ENCODE measurements around the gene CDC42EP5.

DNA sequence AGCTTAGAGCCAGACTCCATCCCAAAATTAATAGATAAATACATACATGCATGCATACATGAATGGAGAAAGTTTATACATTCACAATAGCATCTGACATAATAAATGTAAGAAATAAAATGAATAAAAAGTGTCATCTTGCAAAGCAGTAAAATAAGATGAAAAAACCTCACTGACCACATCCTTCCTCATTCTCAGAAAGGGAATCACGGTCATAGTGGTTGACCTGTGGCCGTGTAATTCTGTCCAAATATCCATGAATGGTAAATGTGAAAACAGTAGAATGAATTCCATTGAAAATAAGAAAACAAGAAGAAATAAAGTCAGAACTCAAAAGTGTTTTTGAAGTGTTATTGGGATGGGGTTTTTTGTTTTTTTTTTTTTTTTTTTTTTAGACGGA, 9.8 kb upstream of the CDC42EP5 start:
- TF ChIP-seq, protein P1, sequence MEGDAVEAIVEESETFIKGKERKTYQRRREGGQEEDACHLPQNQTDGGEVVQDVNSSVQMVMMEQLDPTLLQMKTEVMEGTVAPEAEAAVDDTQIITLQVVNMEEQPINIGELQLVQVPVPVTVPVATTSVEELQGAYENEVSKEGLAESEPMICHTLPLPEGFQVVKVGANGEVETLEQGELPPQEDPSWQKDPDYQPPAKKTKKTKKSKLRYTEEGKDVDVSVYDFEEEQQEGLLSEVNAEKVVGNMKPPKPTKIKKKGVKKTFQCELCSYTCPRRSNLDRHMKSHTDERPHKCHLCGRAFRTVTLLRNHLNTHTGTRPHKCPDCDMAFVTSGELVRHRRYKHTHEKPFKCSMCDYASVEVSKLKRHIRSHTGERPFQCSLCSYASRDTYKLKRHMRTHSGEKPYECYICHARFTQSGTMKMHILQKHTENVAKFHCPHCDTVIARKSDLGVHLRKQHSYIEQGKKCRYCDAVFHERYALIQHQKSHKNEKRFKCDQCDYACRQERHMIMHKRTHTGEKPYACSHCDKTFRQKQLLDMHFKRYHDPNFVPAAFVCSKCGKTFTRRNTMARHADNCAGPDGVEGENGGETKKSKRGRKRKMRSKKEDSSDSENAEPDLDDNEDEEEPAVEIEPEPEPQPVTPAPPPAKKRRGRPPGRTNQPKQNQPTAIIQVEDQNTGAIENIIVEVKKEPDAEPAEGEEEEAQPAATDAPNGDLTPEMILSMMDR (IDR thresholded peaks at IDR 0.05; ENCODE audit: borderline replicate concordance, extremely low read depth, low read length, poor library complexity, severe bottlenecking): no peak
- TF ChIP-seq EZH2 (IDR thresholded peaks at IDR 0.05; ENCODE audit: borderline replicate concordance, low read depth, low read length, severe bottlenecking): no peak

Data from DND-41 (cell line).